Mesodermal cell (in vitro differentiated cells): ENCODE data around the gene CCDC201.

Source experiments
- H3K27ac ChIP-seq: 2 replicates; pipeline ENCODE4 v1.7.0; 2013; ENCODE audit warnings: mild to moderate bottlenecking, low read depth, low read length, moderate library complexity; ENCODE audit not compliant: severe bottlenecking
- H3K36me3 ChIP-seq: 2 replicates; pipeline ENCODE4 v1.7.1; 2013; ENCODE audit warnings: mild to moderate bottlenecking, low read length, moderate library complexity; ENCODE audit not compliant: control insufficient read depth, insufficient read depth
- H3K4me1 ChIP-seq: one replicate; pipeline ENCODE4 v1.7.1; 2013; ENCODE audit warnings: mild to moderate bottlenecking, low read length; ENCODE audit not compliant: insufficient read depth, control insufficient read depth, poor library complexity, severe bottlenecking
- H3K4me3 ChIP-seq: 2 replicates; pipeline ENCODE4 v1.7.0; 2013; ENCODE audit warnings: low read length, control low read depth, mild to moderate bottlenecking; ENCODE audit not compliant: insufficient read depth, poor library complexity, severe bottlenecking; ENCODE audit errors: extremely low read depth
- H3K9me3 ChIP-seq: 2 replicates; pipeline ENCODE4 v1.7.1; 2013; ENCODE audit warnings: mild to moderate bottlenecking, low read length, moderate library complexity; ENCODE audit not compliant: control insufficient read depth
- WGBS, 2 experiments: methylation state at CpG; one replicate each; pipeline ENCODE4 v1.1.5; 2013; ENCODE audit warnings: missing lambda C conversion rate in 2 of 2; ENCODE audit not compliant: insufficient coverage in 2 of 2; 5-methylcytosine and 5-hydroxymethylcytosine counted together

CCDC201 gene

DNA sequence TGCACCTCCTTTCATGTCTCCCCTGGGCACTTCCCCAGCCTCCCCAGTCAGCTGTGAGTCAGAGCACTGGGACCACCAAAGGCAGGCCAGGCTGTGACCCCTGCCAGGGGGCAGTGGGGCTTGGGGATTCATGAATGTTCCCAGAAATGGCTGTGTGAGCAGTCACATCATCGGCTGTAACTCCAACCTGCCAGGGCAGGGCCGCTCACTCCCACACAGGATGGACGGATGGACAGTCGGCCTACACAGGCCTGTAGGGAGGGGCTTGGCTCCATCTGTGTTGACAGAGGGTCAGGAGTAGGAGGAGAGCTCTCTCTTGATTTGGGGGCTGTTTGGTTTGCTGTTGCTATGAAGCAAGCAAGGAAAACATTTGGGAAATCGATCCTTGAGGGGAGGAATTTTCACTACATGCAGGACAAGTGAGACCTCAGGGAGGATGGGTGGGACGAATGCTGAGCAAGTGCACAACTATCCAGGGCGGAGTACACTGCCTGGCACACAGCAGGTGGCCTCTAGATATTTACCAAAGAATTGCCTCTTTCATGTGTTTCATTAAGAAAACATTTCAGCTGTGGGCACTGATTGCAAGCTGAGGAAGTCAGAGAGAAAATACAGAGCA, 12.5 kb upstream of the CCDC201 start:
- Histone ChIP-seq H3K27ac (no peak overlapping the region), H3K9me3 (no peaks in the 10 kb centered on the region), H3K4me3 (no peak overlapping the region), H3K36me3 (no peaks in the 10 kb centered on the region), H3K4me1 (peaks cover 11% of the 10 kb centered on the region)
- 81 to 82% methylated on average over 4 to 7 of the region's 7 CpGs for WGBS, 2 experiments

DNA sequence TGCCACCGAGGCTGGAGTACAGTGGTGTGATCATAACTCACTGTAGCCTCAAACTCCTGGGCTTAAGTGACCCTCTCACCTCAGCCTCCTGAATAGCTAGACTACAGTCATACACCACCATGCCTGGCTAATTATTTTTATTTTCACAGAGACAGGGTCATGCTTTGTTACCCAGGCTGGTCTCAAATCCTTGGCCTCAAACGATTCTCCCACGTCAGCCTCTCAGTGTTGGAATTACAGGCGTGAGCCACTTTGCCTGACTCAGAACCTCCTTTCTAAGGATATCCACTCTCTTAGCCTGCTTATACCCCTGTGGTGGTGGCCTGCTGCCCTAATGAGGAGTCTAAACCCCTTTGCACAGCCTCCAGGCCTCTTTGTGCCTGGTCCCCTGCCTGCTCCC, 11.3 kb upstream of the CCDC201 start:
- Histone ChIP-seq H3K4me3 (no peak overlapping the region), H3K4me1 (peaks cover 3% of the 10 kb centered on the region), H3K9me3 (no peaks in the 10 kb centered on the region), H3K27ac (no peak overlapping the region), H3K36me3 (no peaks in the 10 kb centered on the region)
- WGBS, 2 experiments = 73 to 92% methylated on average over 4 of the region's 4 CpGs

DNA sequence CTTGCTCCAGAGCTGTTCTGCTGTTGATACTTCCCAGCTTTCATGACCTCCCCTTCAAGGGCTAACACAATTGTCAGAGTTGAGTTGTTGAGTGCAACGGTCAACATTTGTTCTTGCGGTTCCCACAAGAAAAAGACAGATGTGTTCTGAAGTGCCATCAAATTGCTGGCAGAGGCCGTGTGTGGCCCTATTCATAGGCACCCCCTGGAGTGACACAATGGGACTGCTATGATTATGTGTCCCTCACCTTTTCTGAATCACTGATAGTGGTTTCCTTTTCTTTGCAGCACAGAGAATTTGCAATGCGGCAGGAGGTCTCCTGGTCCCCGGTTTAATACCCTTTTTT, 9.6 kb upstream of the CCDC201 start:
- no peak overlapping the region for H3K27ac ChIP-seq
- no peak overlapping the region for H3K4me3 ChIP-seq
- 60 to 74% methylated on average over 5 of the region's 5 CpGs for WGBS, 2 experiments
- peaks cover 3% of the 10 kb centered on the region for H3K4me1 ChIP-seq
- peaks cover 10% of the 10 kb centered on the region for H3K9me3 ChIP-seq
- H3K36me3 ChIP-seq = no peaks in the 10 kb centered on the region

DNA sequence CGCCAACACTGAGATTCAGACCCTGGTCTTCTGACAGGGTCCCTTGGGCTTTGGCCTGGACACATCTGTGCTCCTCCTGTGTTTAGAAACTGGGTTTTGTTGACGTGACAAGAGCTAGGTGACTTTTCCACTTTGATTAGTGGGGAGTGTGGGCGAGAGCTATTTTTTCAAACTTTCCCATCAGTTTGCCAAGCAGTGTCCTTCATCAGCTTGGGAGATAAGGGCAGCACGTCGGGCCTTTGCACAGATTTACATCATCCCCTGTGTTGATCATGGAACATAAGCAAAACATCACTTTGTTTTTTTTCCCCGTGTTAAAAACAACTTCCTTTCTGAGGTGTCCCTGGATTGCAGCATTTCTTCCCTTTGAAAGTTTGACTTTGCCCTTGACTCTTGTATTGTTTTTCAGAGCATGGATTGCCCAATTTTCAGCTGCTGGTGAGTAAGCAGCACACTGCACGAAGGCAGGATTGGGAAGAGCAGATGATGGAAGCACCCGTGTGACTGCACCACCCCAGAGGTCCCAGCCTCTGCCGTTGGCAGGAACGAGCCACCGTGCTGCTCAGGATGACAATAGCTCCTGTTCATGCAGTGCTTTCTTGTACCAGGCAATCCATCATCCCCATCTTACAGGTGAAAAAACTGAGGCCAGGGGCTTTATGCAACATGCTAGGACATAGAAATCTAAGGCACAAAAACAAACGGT, 9.0 kb upstream of the CCDC201 start:
- 89 to 90% methylated on average over 12 of the region's 12 CpGs for WGBS, 2 experiments

DNA sequence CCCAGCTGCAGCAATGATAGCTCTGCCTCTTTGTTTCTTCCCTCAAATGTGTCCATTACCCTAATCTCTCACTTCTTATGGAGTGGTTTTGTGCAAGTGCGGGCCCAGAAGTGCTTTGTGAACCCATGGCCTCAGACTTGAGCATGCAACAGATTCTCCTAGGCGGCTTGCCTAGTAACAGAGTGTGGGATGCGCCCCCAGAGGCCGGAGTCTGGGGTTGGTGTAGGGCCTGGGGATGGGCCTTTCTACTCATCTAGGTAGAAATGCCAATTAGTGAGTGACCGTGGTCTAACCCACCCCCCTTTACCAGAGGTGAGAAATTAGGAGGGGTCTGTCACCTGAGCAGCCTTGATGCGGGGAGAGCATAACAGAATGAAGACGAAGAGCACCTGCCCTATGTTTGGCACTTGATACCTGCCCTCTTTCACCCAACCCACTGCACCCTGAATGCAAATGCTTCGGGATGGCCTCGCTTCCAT, 8.4 kb upstream of the CCDC201 start:
- Histone ChIP-seq H3K27ac (no peak overlapping the region), H3K4me1 (peaks cover 3% of the 10 kb centered on the region), H3K36me3 (no peaks in the 10 kb centered on the region), H3K4me3 (no peak overlapping the region), H3K9me3 (peaks cover 10% of the 10 kb centered on the region)
- WGBS, 2 experiments = 86 to 93% methylated on average over 8 of the region's 9 CpGs

More for the DNA sequence above, 9.0 kb upstream of the CCDC201 start:
- H3K4me3 ChIP-seq = no peak overlapping the region
- no peak overlapping the region for H3K27ac ChIP-seq
- H3K9me3 ChIP-seq = peaks cover 10% of the 10 kb centered on the region
- peaks cover 3% of the 10 kb centered on the region for H3K4me1 ChIP-seq
- no peaks in the 10 kb centered on the region for H3K36me3 ChIP-seq

DNA sequence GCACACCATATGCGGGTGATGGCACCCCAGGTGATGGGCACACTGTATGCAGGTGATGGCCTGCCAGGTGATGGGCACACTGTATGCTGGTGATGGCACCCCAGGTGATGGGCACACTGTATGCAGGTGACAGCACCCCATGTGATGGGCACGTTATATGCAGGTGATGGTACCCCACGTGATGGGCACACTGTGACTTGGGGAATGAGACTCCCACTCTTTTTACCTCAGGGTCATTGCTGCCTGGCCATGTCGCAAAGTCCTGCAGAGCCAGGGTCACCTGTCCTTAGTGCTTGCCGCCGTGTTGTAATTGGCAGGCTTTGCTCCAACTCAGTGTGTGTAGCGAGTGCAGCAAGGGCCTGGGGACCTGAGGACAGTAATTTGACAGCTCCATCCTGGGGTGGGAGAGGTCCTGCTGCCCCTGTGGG, 7.6 kb upstream of the CCDC201 start:
- Histone ChIP-seq H3K27ac (no peak overlapping the region), H3K36me3 (no peaks in the 10 kb centered on the region), H3K4me3 (no peak overlapping the region), H3K9me3 (peaks cover 10% of the 10 kb centered on the region), H3K4me1 (peaks cover 3% of the 10 kb centered on the region)
- WGBS, 2 experiments = 86 to 92% methylated on average over 6 to 7 of the region's 7 CpGs

DNA sequence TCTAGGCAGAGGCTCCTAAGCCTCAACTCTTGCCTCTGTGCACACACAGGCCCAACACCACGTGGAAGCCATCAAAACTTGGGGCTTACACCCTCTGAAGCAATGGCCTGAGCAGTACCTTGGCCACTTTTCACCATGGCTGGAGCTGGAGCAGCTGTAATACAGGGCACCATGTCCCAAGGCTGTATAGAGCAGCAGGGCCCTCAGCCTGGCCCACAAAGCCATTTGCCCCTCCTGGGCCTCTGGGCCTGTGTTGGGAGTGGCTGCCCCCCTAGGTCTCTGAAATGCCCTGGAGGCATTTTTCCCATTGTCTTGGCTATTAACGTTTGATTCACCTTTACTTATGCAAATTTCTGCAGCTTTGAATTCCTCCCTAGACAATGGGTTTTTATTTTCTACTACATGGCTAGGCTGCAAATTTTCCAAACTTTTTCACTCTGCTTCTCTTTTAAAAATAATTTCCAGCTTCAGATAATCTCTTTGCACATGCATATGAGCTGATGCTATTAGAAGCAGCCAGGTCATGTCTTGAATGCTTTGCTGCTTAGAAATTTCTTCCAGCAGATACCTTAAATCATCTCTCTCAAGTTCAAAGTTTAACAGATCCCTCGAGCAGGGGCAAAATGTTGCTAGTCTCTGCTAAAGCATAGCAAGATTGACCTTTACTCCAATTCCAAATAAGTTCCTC, 5.7 kb upstream of the CCDC201 start:
- Histone ChIP-seq H3K4me3 (no peak overlapping the region), H3K36me3 (no peaks in the 10 kb centered on the region), H3K4me1 (peaks cover 4% of the 10 kb centered on the region), H3K9me3 (peaks cover 10% of the 10 kb centered on the region), H3K27ac (no peak overlapping the region)
- WGBS, 2 experiments = 48 to 53% methylated on average over 3 of the region's 3 CpGs

DNA sequence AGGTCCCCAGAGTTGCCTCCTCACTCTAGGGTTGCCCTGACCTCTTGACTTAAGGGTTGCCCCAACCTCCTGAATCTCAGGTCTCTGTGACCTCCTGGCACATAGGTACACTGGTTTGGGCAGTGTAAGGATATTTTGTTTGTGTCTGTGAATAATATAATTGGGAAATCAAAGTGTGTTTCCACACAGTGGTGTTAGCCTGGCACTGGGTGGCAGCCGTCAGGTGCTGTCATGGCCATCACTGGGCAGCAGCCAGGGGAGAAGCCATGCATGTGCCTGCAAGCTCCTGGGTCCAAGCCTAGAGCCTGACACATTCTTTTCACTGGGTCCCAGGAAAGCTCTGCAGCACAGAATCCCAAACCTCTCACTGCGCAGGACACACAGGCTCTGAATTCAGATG, 3.6 kb upstream of the CCDC201 start:
- H3K27ac ChIP-seq = no peak overlapping the region
- peaks cover 4% of the 10 kb centered on the region for H3K4me1 ChIP-seq
- H3K36me3 ChIP-seq = no peaks in the 10 kb centered on the region
- WGBS, 2 experiments = 94 to 100% methylated on average over 2 of the region's 2 CpGs
- H3K4me3 ChIP-seq = no peak overlapping the region
- H3K9me3 ChIP-seq = peaks cover 10% of the 10 kb centered on the region

DNA sequence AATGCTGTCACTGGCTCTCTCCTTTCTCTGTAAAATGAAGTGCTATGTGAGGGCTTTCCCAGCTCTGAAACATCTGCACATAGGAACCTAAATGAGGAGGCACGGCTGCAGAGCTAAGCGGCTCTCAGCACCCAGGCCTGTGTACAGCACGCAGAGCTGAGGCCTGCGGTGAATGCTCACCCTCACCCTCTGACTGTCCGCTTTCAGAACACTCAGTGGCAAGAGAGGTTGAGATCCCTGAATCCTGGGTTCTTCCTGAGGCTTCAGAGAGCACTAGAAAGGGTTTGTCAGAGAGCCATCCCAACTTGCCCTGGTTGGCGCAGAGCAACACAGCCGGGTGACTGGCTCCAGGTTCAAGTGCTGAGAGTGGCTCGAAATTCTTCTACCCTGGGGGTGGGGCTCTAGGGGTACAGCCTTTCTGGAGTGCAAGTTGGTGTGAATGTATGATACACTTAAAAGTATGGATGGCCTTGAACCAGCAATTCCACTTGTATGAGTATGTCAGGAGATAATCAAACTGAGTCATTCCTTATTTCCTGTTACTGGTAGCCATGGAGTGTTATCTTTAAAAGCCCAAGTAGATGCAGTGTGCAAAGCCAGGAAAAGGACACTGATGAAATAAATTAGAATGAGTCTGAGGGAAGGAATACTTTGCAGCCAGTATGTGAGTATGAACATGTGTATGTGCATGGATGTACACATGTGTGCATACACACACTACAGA, 1.7 kb upstream of the CCDC201 start:
- Histone ChIP-seq H3K4me1 (peaks cover 4% of the 10 kb centered on the region), H3K9me3 (peaks cover 10% of the 10 kb centered on the region), H3K36me3 (no peaks in the 10 kb centered on the region), H3K27ac (no peak overlapping the region), H3K4me3 (no peak overlapping the region)
- WGBS, 2 experiments = 92 to 95% methylated on average over 8 of the region's 8 CpGs

DNA sequence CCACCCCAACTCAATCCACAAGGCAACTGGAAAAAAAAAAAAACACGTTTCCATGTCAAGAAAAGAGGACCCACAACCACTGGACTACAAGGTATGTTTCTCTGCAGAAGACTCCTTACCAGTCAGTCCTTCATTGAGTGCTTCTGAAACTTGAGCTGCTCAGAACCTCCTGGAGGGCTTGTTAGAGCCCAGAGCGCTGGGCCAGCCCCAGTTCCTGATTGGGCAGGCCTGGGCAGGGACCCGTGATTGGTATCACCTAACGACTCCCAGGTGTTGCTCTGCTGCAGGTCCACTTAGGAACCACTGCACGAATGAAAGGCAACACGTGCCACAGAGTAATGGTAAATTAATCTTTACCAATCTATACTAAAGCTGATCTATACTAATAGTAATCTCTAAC, 473 bp upstream of the CCDC201 start:
- peaks cover 4% of the 10 kb centered on the region for H3K4me1 ChIP-seq
- no peaks in the 10 kb centered on the region for H3K36me3 ChIP-seq
- no peak overlapping the region for H3K4me3 ChIP-seq
- H3K9me3 ChIP-seq = peaks cover 4% of the 10 kb centered on the region
- whole genome bisulfite sequencing, 2 experiments = 81 to 87% methylated on average over 4 of the region's 6 CpGs
- H3K27ac ChIP-seq = no peak overlapping the region
